ENCODE data around the gene ADGRL1. TPM values are rescaled to one million over a fixed set of nuclear protein-coding genes. Genes with fewer than 3 reads are reported as not detected.

Gene ADGRL1
- total and polyA plus RNA-seq, 9 of the 15 experiments (the other 6 are each of a cell fraction or from before 2014, with no cell fraction given), result 0.14 to 37.0 (median 8.6) TPM

DNA sequence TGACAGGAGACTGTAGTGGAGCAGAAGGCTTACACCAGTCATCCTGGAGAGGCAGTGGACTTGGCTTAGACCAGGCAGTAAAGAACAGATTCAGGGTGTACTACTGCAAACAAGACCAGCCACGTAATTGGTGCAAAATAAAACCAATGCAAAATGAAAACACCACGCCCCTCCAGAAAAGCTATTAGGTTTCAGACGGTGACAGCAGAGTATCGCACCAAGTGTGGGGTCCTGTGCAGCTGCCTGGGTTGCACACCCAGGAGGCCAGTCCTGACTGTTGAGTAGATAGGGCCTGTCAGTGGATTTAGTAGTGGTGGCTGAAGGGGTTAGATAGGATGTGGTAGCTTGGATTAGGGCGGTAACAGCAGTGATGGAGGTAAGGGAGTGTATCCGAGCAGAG is 83.0 kb downstream of the ADGRL1 start:
- H3K4me3 ChIP-seq, result no peak overlapping the region
- no peaks in the 10 kb centered on the region; the same call in 2 of the 3 replicates for H3K79me2 ChIP-seq (ENCODE audit: control insufficient read depth, insufficient read depth, low read length)
- no peak overlapping the region for H3K27ac ChIP-seq (ENCODE audit: extremely low read depth, low read depth, low read length)
- intact Hi-C loops (cut with micrococcal nuclease) (no loop called here), in situ Hi-C loops (cut with MboI) (no loop called here)
- H3K36me3 ChIP-seq (ENCODE audit: control insufficient read depth, insufficient read depth, low read length), result peaks cover 51% of the 10 kb centered on the region
- no peak for FAIRE-seq
- ChIA-PET POLR2A (interaction anchor here (1.3 to 2.0 kb wide), 2 partner anchors 9 to 13 kb away, joined by 5 to 9 read pairs; partner anchors contain the start of gene ASF1B), CTCF (ENCODE audit: low intra/inter-chr PET ratio) (no interaction called here)
- no peak for ATAC-seq
- H3K9me3 ChIP-seq (replicated peaks; ENCODE audit: control insufficient read depth, insufficient read depth, low read depth, low read length), result no peaks in the 10 kb centered on the region
- DNase-seq (ENCODE audit: extremely low read depth in 1 of 4, low spot score in 3 of 4), result no peak
- no peaks in the 10 kb centered on the region for H3K27me3 ChIP-seq (ENCODE audit: control insufficient read depth in 2 of 2, insufficient read depth in 2 of 2, low read length in 2 of 2)
- H3K4me1 ChIP-seq (replicated peaks in 1 of 2; ENCODE audit: control insufficient read depth in 2 of 2, insufficient read depth in 2 of 2, low read length in 2 of 2), result peaks cover 15 to 20% of the 10 kb centered on the region in 2 experiments; a peak in 4 of 5 replicates
- H3K4me2 ChIP-seq (ENCODE audit: insufficient read depth, low read length), result no peak overlapping the region
- TF ChIP-seq TCF3 (CRISPR knock-in tag; IDR thresholded peaks at IDR 0.05) (peak; percentile 27; the same call in 1 of the 2 replicates), CBFA2T3 (IDR thresholded peaks at IDR 0.05) (peak; percentile 48), TRIM25 (IDR thresholded peaks at IDR 0.05; ENCODE audit: borderline replicate concordance) (no peak)
- no peak overlapping the region for H2AFZ ChIP-seq (ENCODE audit: low read depth, low read length)
- WGBS (ENCODE audit: insufficient coverage, low coverage, missing lambda C conversion rate), result 65% methylated on average over 6 of the region's 6 CpGs
- no peaks in the 10 kb centered on the region for H4K20me1 ChIP-seq (replicated peaks; ENCODE audit: control insufficient read depth, insufficient read depth, low read length)
- no peak overlapping the region for H3K9ac ChIP-seq (ENCODE audit: insufficient read depth in 1 of 2, low read depth in 2 of 2, low read length in 2 of 2)
- no peaks in the 10 kb centered on the region for H3K9me1 ChIP-seq (ENCODE audit: control insufficient read depth, insufficient read depth, low read length)
- BruUV-seq (replicated peaks), result no TSS peak

GRCh38 chr19:14120497-14120780 is 85.5 kb downstream of the ADGRL1 start:
- Histone ChIP-seq H3K9ac (ENCODE audit: insufficient read depth in 1 of 2, low read depth in 2 of 2, low read length in 2 of 2) (peak overlapping the region in 1 of 2 experiments; percentile 50; a peak in 2 of 4 replicates), H3K4me2 (ENCODE audit: insufficient read depth, low read length) (no peak overlapping the region), H4K20me1 (replicated peaks; ENCODE audit: control insufficient read depth, insufficient read depth, low read length) (no peaks in the 10 kb centered on the region), H3K9me1 (ENCODE audit: control insufficient read depth, insufficient read depth, low read length) (no peaks in the 10 kb centered on the region), H3K27ac (ENCODE audit: extremely low read depth, low read depth, low read length) (no peak overlapping the region), H3K79me2 (ENCODE audit: control insufficient read depth, insufficient read depth, low read length) (peaks cover 16% of the 10 kb centered on the region), H3K36me3 (ENCODE audit: control insufficient read depth, insufficient read depth, low read length) (peaks cover 39% of the 10 kb centered on the region), H3K4me3 (no peak overlapping the region), H3K9me3 (replicated peaks; ENCODE audit: control insufficient read depth, insufficient read depth, low read depth, low read length) (no peaks in the 10 kb centered on the region), H3K4me1 (replicated peaks in 1 of 2; ENCODE audit: control insufficient read depth in 2 of 2, insufficient read depth in 2 of 2, low read length in 2 of 2) (peaks cover 27 to 36% of the 10 kb centered on the region in 2 experiments; a peak in 4 of 5 replicates), H3K27me3 (ENCODE audit: control insufficient read depth in 2 of 2, insufficient read depth in 2 of 2, low read length in 2 of 2) (no peaks in the 10 kb centered on the region), H2AFZ (ENCODE audit: low read depth, low read length) (no peak overlapping the region)
- FAIRE-seq, result no peak
- no peak for ATAC-seq
- 90% methylated on average over 7 of the region's 7 CpGs for WGBS (ENCODE audit: insufficient coverage, low coverage, missing lambda C conversion rate)
- intact Hi-C loops (cut with micrococcal nuclease), result no loop called here
- ChIA-PET CTCF (ENCODE audit: low intra/inter-chr PET ratio) (no interaction called here), POLR2A (interaction anchor here (0.7 kb wide), 1 partner anchor 156 kb away, joined by 3 read pairs; no protein-coding TSS in a partner anchor)
- no peak for DNase-seq (ENCODE audit: extremely low read depth in 1 of 4, low spot score in 3 of 4)
- in situ Hi-C loops (cut with MboI), result no loop called here
- no TSS peak for BruUV-seq (replicated peaks)
